ENCODE data around the gene RNF26. TPM values are rescaled to one million over a fixed set of nuclear protein-coding genes. Genes with fewer than 3 reads are reported as not detected.

Gene RNF26
- total and polyA plus RNA-seq, 12 donors = 6.4 to 17.6 (median 13.0) TPM

GRCh38 chr11:119363851-119364590 lies 29.7 kb downstream of the RNF26 start:
- intact Hi-C loops (cut with DNase I) = no loop called here

DNA sequence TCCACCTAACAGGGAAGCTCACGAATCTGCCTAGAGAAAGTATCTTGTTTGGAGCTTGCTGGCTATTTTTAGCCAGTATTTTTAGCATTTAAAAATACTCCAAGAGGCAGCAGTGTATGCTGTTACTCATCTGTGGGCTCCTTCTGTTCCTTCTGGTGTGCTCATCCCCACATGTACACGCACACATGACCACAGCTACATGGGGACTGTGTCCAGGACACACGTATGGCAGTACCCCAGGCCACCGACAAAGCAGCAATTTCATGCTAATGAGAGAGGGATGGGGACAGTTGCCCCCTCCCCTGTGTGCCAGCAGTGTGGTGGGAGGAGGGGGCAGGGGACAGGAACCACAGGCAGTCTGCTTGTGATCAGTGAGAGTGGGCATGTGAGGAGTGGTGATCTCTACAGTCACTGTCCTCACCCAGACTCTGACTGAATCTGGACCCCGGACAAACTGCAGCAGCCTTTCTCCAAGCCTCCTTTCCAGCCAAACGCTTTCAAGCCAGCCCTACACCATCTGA lies 30.8 kb downstream of the RNF26 start:
- ATAC-seq (peak in 4 of 8 donors; percentile 4 to 14 (median 8)), DNase-seq (no peak)
- Histone ChIP-seq H3K27me3 (peaks cover 0 to 47% (median 0%) of the 10 kb centered on the region in 7 donors), H3K36me3 (peaks cover 0 to 4% (median 0%) of the 10 kb centered on the region in 9 donors), H3K4me1 (peaks cover 31 to 96% (median 64%) of the 10 kb centered on the region in 9 donors), H3K27ac (peak overlapping the region; percentile 78 to 98 (median 92)), H3K4me3 (peak overlapping the region in 8 of 10 donors; percentile 16 to 65 (median 60)), H3K9me3 (no peaks in the 10 kb centered on the region)
- WGBS, 2 donors = 32 to 47% methylated on average over 6 of the region's 6 CpGs
- intact Hi-C loops (cut with DNase I) = no loop called here
- TF ChIP-seq CTCF (IDR thresholded peaks at IDR 0.05) = no peak

More at GRCh38 chr11:119363851-119364590, 29.7 kb downstream of the RNF26 start:
- peaks cover 26 to 96% (median 66%) of the 10 kb centered on the region in 9 donors for H3K4me1 ChIP-seq
- peaks cover 0 to 14% (median 0%) of the 10 kb centered on the region in 9 donors for H3K36me3 ChIP-seq
- peak overlapping the region; percentile 80 to 98 (median 92) for H3K27ac ChIP-seq
- no peak for TF ChIP-seq CTCF (IDR thresholded peaks at IDR 0.05)
- no peaks in the 10 kb centered on the region for H3K9me3 ChIP-seq
- peak overlapping the region; percentile 47 to 65 (median 59) for H3K4me3 ChIP-seq
- H3K27me3 ChIP-seq = peaks cover 0 to 47% (median 0%) of the 10 kb centered on the region in 7 donors
- peak; percentile 22 to 78 (median 46) for ATAC-seq
- 2 to 3% methylated on average over 41 to 88 of the region's 88 CpGs for WGBS, 2 donors
- peak in 1 of 2 donors; percentile 79 for DNase-seq

DNA sequence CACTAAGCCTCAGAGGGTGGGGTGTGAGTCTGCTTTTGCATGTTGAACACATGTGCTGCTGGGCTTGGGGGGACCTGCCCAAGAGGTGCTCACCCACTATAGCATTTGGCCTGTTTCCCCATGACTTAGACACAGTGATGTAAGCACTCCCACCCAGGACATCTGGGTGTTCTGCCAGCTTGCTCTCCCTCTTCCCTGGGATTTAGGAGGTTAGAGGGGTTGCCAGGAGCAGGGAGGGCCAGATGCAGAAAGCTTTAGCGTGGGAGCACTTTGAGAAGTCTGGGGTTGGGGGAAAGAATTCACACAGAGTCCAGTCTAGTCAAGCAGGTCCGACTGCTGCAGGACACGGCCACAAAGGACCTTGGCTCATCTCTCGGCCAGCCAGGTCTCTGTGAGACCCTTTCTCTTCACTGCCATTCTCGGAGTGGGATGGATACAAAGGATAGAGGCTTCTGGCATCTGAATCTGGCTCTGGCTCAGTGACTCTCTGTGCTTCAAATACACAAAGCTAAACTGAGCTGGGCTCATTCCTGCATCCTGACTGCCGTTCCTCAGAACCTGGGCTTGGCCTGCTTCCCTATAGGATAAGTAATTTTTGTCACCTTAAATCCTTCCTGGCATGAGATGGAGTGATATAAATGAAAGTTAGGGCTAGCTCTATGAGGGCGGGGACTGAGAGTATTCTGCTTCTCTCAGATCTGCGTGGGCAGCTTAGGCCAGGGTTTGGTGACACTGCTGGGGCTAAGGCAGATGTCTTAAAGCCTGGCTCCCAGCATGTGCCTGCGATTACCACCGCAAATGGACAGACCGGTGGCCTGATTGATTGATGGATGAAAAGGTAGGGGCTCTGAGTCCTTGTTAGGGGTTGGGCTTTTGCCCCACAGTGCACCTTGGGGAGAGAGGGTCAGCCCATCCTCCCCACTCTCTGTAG lies 32.6 kb downstream of the RNF26 start:
- H3K4me3 ChIP-seq = no peak overlapping the region

More for the DNA sequence above, 32.6 kb downstream of the RNF26 start:
- intact Hi-C loops (cut with DNase I) = no loop called here
- 58 to 69% methylated on average over 11 of the region's 11 CpGs for WGBS, 2 donors
- DNase-seq = no peak
- peaks cover 0 to 45% (median 0%) of the 10 kb centered on the region in 7 donors for H3K27me3 ChIP-seq
- no peak for TF ChIP-seq CTCF (IDR thresholded peaks at IDR 0.05)
- peak overlapping the region in 9 of 10 donors; percentile 86 to 98 (median 94) for H3K27ac ChIP-seq
- H3K9me3 ChIP-seq = no peaks in the 10 kb centered on the region
- H3K36me3 ChIP-seq = no peaks in the 10 kb centered on the region
- peaks cover 23 to 97% (median 74%) of the 10 kb centered on the region in 9 donors for H3K4me1 ChIP-seq
- no peak for ATAC-seq

Measured in heart right ventricle (tissue), 16 donors.